Measurements from ENCODE around the gene SERPINA5. TPM values are rescaled to one million over a fixed set of nuclear protein-coding genes. Genes with fewer than 3 reads are reported as not detected.

The SERPINA5 gene
- total RNA-seq, 1 donor: 0.09 TPM

DNA sequence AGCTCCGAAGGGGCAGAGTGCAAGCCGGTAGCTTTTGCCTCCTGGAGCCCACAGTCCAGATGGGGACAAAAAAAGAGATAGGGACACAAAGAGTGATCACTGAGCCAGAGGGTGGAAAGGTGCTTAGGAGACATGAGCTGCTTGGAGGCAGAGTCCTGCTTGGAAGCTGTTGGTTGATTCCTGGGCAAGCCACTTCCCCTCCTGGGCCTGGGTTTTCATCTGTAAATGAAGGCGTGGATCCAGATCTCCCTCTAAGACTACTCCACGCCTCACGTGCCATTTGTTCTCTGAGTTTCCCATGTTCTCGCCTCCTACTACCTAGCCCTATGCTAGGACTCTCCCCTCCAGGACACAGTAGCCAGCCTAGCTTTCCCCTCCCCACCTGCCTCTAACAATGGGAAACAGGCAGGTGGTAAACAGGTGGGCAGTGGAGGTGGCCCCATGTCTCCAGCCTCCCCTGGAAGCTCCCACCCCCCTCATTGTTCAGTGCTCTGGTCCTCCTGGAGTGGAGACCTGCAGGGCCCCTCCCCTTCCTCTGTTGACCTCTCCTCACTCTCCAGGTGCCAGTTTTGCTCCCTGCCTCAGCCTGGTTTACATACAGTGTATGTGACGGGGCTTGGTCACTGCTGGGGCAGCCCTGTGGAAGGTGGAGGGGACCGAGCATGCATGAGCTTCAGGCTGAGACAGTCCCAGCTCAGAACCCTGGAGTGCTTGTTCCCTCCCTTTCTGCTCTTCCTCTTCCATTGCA, 34.8 kb downstream of the SERPINA5 start:
- no peak overlapping the region for H3K4me3 ChIP-seq (ENCODE audit: low read depth, low read length)
- no peak for DNase-seq (ENCODE audit: low read depth)
- TF ChIP-seq, protein P1, sequence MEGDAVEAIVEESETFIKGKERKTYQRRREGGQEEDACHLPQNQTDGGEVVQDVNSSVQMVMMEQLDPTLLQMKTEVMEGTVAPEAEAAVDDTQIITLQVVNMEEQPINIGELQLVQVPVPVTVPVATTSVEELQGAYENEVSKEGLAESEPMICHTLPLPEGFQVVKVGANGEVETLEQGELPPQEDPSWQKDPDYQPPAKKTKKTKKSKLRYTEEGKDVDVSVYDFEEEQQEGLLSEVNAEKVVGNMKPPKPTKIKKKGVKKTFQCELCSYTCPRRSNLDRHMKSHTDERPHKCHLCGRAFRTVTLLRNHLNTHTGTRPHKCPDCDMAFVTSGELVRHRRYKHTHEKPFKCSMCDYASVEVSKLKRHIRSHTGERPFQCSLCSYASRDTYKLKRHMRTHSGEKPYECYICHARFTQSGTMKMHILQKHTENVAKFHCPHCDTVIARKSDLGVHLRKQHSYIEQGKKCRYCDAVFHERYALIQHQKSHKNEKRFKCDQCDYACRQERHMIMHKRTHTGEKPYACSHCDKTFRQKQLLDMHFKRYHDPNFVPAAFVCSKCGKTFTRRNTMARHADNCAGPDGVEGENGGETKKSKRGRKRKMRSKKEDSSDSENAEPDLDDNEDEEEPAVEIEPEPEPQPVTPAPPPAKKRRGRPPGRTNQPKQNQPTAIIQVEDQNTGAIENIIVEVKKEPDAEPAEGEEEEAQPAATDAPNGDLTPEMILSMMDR (IDR thresholded peaks at IDR 0.05; ENCODE audit: insufficient read depth, low read length): no peak

DNA sequence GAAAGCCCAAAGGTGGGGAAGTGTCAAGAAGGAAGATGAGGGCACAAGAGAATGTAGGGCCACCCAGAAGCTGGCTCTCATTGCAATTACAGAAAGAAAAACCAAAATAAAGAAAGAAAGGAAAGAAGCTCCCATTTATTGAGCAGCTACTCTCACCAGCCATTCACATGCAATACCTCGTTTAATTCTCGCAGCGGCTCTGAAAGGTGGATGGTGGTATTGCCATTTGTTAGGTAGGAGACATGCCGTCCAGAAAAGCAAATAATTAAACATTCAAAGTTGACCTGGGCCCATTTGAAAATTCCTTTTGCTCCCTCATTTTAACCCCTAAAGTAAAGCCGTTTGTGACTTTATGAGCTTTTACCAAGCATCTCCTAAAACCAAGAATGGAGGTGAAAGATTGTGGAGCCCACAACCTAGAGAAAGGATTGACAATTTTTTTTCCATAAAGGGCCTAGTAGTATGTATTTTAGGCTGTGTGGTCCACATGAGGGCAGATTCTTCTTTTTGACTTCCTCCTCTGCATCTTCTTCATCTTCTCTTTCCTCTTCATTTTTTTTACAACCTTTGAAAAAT, 36.2 kb downstream of the SERPINA5 start:
- TF ChIP-seq, protein P1 (IDR thresholded peaks at IDR 0.05; ENCODE audit: insufficient read depth, low read length): no peak
- H3K4me3 ChIP-seq (ENCODE audit: low read depth, low read length): no peak overlapping the region
- DNase-seq (ENCODE audit: low read depth): no peak

DNA sequence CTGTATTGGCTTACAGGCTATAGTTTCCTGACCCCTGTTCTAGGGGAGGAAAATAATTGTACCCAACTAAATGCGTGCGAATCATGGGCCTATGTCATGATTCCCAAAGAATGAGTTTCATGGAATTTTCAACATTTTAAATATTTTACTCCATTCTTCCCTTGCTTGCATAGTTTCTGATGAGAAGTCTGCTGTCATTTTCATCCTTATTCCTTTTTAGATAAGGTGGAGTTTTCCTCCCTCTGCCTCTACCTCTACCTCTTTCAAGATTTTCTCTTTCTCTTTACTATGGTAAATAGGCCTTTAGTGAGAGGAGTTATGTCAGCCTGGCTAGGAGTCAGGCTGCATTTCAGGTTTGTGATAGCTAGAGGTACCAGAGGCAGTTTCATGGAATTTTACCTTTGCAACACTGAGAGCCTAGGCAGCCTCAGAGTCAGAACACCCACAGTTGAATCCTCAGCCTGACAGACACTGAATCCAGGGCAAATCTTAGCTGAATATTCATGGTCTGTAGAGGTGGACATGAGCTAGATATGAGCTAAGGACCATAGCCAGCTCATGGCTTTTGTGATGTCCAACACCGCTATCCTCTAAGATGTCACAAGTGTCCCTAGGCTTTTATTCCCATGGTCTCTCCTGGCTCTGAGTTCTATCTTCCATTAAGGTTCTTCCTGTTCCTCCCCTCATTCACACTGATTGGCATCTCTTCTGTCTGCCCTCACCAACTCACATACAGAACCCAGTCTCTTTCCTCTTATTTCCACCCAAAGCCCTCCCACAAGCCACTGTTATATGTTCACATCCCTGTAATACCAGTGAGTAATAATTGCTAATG, 37.0 kb downstream of the SERPINA5 start:
- TF ChIP-seq, protein P1 (IDR thresholded peaks at IDR 0.05; ENCODE audit: insufficient read depth, low read length): no peak
- H3K4me3 ChIP-seq (ENCODE audit: low read depth, low read length): no peak overlapping the region
- DNase-seq (ENCODE audit: low read depth): no peak

DNA sequence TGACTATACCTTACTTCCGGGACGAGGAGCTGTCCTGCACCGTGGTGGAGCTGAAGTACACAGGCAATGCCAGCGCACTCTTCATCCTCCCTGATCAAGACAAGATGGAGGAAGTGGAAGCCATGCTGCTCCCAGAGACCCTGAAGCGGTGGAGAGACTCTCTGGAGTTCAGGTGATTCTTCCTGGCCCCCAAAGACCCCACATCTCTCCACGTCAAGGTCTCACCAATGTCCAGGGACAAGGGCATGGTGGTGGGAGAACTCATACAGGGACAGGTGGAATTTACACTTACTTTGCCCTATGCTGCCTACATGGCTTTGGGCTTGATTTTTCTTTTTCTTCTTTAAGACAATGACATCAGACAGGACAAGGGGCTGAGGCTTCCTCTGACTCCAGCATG, 38.1 kb downstream of the SERPINA5 start:
- TF ChIP-seq, protein P1 (IDR thresholded peaks at IDR 0.05; ENCODE audit: insufficient read depth, low read length): no peak
- H3K4me3 ChIP-seq (ENCODE audit: low read depth, low read length): no peak overlapping the region
- no peak for DNase-seq (ENCODE audit: low read depth)

DNA sequence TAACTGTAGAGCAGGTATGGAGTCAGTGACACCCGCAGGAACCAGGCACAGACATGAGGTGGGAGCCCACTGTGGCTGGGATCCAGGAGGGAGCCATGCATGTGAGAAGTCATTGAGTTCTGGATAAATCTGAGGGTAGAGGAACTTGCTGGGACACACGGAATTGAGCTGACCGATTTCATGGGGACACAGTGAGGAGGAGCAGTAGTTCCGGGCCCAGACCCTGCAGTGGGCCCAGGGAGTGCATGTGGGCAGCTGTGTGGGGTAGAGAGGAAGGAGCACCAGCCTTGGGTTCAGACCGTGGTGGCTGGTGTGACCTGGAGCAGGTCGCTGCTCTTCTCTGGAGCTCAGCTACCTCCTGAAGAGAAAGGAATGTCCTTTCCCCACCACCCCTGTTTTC, 39.4 kb downstream of the SERPINA5 start:
- H3K4me3 ChIP-seq (ENCODE audit: low read depth, low read length): no peak overlapping the region
- TF ChIP-seq, protein P1 (IDR thresholded peaks at IDR 0.05; ENCODE audit: insufficient read depth, low read length): no peak
- no peak for DNase-seq (ENCODE audit: low read depth)

DNA sequence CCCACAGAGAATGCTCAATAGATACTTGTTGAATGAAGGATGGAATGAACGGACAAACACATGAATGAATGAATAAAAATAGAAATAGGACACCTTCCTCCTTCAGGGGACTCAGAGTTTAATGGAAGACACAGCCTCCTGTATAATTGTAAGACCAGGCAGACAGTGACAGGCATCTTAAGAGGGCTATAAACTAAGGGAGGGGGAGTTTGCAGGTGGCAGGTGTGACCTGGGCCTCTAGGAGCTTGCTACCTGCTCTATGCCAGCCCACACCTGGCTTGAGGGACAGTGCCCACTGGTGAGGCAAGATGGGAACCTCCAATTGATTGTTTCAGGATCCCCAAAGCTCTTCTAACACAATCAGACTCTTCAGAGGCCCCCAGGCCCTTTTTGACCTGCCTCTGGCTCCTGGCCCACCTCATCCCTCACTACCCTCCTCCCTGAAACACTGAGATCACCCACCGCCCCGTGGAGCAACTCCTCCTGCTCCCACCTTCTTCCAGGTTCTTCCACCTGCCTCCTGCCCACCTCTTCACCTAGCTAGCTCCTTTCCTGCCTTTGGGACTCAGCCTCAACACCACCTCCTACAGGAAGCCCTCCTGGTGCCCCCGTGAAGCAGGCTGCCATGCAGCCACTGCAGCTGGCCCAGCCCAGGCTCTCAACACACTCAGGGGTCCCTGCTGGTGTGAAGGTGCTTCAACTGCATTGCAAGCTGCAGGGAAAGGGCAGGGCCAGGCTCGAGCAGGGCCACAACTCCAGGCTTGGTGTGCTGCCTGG, 40.3 kb downstream of the SERPINA5 start:
- DNase-seq (ENCODE audit: low read depth): no peak
- H3K4me3 ChIP-seq (ENCODE audit: low read depth, low read length): no peak overlapping the region
- TF ChIP-seq, protein P1 (IDR thresholded peaks at IDR 0.05; ENCODE audit: insufficient read depth, low read length): no peak
